DND-41 (cell line): ENCODE results near the gene ACIN1.

Experiments
- EZH2 ChIP-seq: IDR thresholded peaks from 3 replicates; pipeline ENCODE4 v1.6.1; 2012; ENCODE audit warnings: borderline replicate concordance, low read depth, mild to moderate bottlenecking, moderate library complexity, low read length, inconsistent platforms; ENCODE audit not compliant: severe bottlenecking
- TF ChIP-seq, protein P1 (sequence below): IDR thresholded peaks from 2 replicates; pipeline ENCODE4 v1.5.1; 2012; ENCODE audit warnings: borderline replicate concordance, low read length, moderate library complexity, mild to moderate bottlenecking; ENCODE audit not compliant: poor library complexity, severe bottlenecking; ENCODE audit errors: extremely low read depth

DNA sequence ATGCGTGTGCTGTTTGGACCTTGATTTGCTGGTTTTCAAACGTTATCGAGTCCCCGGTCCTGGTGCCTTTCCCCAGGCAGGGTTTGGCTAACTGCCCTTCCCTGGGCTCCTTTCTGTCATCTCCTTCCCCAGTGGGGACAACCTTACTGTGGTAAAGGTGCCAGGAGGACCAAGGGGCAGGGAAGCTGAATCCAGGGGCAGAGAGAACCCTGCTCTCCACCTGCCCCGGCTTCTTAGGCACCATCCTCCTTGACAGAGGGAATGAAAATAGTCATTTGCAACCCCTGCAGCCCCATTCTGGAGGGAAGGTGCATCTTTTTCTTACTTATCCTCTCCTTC is 19.2 kb upstream of the ACIN1 start:
- TF ChIP-seq EZH2: no peak
- TF ChIP-seq, protein P1, sequence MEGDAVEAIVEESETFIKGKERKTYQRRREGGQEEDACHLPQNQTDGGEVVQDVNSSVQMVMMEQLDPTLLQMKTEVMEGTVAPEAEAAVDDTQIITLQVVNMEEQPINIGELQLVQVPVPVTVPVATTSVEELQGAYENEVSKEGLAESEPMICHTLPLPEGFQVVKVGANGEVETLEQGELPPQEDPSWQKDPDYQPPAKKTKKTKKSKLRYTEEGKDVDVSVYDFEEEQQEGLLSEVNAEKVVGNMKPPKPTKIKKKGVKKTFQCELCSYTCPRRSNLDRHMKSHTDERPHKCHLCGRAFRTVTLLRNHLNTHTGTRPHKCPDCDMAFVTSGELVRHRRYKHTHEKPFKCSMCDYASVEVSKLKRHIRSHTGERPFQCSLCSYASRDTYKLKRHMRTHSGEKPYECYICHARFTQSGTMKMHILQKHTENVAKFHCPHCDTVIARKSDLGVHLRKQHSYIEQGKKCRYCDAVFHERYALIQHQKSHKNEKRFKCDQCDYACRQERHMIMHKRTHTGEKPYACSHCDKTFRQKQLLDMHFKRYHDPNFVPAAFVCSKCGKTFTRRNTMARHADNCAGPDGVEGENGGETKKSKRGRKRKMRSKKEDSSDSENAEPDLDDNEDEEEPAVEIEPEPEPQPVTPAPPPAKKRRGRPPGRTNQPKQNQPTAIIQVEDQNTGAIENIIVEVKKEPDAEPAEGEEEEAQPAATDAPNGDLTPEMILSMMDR: no peak
